DMS79 treated with DMSO at 0.1 percent for 48 hours (cell line): ENCODE results near the gene FRMD4A.

Experiments
- DNase-seq: peaks from one replicate; lab custom pipeline; 2025; lab: John Stamatoyannopoulos, UW

FRMD4A gene

GRCh38 chr10:13673156-13673555, 657.6 kb downstream of the FRMD4A start:
- peak; percentile 32 for DNase-seq

GRCh38 chr10:13672548-13672947, 658.2 kb downstream of the FRMD4A start:
- DNase-seq = peak; percentile 32

DNA sequence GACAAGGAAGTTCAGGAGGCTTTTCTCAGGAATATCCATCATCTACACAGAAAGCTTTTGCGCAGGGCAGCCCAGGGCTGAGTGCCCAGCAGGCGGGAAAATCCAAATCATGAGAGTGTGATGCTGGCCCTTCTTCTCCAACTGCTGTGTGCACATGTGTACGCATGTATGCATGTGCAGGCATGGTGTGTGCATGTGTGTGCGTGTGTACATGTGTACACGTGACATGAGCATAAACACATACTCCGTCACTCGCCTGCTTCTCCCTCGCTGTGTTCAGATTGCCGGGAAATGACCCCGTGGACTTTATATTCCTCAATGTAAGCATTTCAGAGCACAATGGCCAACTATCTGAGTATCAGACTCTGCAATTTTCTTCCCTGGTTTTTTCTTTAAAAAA, 658.8 kb downstream of the FRMD4A start:
- no peak for DNase-seq

DNA sequence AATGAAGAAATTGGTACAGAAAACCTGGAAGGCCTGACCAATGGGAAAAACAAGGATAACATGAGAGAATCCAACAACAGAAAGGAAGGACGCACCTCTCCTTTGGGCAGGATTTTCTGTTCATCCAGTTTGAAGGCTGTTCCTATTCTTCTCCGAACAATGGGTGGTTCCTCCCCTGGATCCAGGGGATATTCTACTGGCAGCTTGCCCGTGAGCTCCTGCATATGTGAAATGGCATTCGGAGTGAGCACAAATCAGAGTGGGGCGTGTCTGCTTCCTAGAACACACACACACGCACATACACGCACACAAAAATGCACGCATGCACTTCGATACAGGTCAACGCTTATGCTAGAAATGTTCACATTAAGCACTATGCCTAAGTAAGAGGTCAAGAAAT, 660.4 kb downstream of the FRMD4A start:
- no peak for DNase-seq

DNA sequence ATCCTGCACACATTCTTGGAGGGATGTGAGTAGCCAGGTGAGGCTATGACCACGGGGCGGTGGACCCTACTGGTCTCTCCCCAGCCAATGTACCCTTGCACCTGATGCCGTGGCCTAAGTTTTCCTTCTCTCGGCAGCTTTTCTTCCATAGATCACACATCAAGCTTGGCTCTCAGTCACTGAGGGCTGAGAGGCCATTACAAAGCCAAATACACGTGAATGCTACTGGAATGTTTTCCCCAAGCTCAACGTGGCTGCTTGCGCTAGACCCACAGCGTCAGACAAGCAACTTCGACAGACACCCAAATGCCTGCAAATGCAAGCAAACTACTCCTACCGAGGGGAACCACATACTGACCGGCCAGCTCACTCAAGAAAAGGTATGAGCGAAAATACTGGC, 660.8 kb downstream of the FRMD4A start:
- DNase-seq = no peak

- no peak for DNase-seq
Observed at GRCh38 chr10:13669182-13669855, 661.4 kb downstream of the FRMD4A start.

- DNase-seq = no peak
Observed at GRCh38 chr10:13668126-13668525, 662.6 kb downstream of the FRMD4A start.

DNA sequence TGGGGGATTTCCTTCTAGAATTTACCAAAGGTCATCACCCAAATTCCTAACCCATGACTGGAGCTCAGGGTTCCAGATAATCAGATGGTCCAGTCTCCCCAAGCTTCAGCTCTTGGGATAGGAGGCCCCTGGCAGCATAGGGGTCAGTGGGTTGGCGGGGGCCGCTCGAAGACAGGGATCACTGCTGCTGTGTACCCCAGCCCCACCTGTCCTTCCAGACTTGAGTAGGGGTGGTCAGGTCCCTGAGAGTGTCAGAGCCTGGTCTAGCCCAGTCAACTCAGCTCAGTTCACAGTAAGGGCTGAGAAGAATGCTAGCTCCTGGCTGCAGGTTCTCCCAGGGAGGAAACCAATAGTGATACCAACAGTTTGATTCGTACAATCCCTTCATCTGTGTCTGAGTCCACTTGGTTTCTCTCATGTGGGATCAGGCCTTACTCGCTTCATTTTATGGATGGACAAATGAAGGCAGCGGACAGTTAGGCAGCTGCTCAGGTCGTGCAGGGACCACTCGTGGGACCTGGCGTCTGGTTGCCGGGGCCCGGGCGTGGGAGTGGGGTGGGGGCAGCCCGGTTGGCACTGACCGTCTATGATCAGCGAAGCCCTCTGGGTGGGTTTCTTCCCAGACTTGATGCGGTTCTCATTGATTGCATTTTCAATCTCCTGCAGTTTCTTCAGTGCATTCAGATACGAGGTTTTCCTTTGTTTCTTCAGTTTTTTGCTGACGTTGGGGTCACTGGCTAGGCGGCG, 665.0 kb downstream of the FRMD4A start:
- no peak for DNase-seq

DNA sequence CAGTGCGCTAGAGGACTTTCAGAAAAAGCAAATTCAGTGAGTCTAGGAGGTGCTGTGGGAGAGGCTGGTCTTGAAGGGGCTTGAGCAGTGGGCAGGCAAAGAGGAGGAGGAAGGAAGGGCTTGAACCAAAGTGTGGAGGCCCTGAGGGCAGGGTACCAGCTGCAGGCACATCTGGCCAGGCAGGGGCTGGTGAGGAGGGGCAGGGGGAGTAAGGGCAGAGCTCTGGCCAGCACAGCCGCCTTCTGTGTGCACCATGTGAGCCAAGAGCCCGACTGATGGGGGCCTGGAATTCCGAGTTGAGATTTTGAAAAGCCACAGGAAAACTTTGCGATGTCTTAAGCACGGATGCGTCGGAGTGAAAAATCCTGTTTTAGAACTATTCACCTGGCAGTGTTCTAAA, 669.5 kb downstream of the FRMD4A start:
- no peak for DNase-seq

DNA sequence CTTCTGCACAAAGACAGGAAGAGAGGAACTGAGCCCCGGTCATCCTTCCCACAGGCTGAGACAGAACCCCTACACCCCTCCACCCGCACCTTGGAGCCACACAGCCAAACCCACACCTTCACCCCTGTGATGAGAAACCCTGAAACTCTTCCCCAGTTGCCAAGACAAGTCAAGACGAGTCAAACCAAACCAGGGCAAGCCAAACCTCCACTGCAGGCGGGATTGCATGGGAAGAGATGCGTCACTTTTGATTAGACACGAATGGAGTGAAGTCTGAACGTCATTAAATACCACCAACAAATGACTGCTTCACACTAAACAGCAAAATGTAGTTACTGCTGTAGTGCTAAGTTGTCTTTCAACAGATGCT, 670.2 kb downstream of the FRMD4A start:
- no peak for DNase-seq

- no peak for DNase-seq
Observed at GRCh38 chr10:13659887-13660550, 670.7 kb downstream of the FRMD4A start.

DNA sequence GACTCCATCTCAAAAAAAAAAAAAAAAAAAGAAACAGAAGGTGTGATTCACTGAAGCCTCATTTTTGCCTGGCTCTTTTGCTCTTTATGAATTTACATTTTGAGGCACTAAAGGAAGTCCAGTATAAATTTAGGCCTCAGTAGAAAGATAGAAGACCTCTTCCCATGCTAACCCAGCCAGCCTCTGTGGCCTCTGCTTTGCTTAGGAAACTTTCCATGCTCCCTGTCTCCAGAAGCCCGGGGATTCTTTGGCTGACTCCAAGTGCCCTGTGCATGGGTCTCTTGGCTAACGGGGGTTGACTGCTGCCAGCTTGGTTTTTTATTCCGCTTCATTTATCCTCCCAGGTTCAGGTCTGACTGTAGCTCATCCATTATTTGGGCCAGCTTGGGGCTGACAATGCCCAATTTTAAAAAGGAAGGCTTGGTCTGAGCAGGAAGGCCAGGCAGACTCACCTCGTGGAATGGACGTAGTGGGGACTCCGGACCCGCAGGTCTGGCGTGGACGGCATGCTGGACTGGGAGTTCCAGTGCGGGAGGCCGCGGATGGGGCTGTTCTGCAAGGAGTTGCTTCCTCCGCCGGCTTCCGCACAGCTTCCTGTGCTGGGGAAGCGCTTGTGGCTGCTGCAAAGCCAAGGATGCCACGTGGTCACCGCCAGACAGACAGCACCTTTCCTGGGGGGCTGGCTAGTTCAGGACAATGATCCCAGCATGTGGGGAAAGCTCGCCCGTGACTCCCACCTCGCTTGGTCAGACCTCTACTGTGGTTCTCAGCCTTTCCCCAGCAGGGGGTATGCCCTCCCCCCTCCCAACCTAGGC, 671.6 kb downstream of the FRMD4A start:
- DNase-seq = no peak

GRCh38 chr10:13658264-13658663, 672.5 kb downstream of the FRMD4A start:
- no peak for DNase-seq

- DNase-seq = no peak
Observed at GRCh38 chr10:13657101-13657680, 673.5 kb downstream of the FRMD4A start.

DNA sequence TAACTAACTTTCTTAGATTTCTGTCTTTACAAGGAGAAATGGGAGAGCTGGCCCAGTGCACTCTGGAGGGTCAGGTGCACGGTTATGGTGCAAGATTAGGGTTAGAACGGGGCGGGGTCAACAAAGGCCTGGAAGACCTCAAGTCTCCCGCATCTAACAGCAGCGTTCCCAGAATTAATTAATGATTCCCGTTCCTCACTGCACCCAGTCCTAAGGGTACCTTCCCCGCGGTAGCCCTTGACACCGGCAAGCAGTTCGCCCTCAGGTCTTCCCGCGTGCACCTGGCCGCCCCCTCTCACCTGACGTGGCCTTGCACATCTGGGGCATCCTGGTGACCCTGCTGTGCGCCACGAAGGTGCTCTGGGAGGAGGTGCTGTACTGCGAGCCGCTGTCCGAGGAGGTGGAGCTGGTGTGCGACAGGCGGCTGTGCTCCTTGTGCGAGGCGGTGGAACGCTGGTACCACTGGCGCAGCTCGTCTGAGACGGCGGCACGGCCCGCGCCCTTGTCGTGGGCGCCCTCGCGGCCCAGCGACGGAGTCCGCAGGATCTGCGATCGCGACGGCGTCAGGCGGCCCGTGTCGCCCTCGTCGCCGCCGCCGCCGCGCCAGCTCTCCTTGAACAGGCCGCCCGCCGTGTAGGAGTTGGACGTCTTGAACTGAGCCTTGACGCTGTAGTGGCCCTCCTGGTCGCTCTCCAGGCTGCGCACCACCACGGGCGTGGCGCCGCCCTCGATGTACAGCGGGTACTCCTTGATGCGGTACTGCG, 674.2 kb downstream of the FRMD4A start:
- DNase-seq = no peak

DNA sequence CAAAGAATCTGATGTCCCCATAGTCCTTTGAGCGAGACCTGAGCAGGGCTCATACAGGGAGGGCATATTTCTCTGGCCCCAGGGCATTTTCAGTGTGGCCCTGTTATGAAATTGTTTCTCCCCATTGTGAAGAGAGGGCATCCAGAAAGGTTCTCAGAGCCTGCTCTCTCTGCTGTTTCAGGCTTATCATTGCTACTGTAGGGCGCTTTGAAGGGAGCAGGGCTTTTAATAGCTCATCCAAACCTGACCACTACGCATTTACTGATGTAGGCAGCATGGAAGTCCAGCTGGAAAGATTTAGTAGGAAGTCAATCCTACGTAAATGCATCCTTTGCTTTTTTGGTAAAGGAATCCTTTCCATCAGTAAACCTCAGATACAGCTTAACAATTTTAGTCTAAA, 675.9 kb downstream of the FRMD4A start:
- no peak for DNase-seq

GRCh38 chr10:13654118-13654830, 676.5 kb downstream of the FRMD4A start:
- no peak for DNase-seq

- no peak for DNase-seq
Observed at GRCh38 chr10:13652860-13653259, 677.9 kb downstream of the FRMD4A start.

DNA sequence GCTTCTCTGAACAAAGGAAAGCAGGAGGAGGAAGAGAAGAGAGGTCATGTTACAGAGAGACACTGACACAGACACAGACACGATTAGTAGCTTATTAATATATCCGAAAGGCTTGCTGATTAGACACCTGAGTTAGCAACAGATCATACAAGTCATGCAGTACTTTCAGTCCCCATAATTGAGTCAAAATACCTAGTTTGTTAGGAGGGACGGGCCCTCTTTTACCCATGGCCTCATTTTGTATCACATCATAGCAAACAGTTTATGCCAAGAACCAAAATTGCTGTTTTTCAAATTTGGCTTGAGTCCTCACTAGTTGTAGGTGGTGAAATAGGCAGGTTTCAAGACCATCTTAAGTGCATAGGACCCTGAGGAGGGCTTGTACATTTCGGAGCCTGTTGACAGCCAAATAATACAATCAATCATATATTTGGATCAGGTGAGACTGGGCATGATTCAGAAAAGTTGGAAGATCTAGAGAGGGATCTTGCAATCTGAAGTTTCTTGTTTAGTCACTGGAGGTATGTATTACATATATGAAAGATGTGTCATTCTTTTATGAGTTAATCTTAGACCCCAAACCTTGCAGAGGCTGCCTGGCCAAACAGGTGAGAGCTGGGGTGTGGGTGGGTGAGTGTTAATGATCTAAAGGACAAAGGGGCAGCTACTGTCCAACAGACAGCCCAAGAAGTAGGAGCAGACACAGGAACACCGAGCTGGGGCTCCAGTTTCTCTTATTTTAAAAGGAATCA, 678.6 kb downstream of the FRMD4A start:
- DNase-seq = no peak

DNA sequence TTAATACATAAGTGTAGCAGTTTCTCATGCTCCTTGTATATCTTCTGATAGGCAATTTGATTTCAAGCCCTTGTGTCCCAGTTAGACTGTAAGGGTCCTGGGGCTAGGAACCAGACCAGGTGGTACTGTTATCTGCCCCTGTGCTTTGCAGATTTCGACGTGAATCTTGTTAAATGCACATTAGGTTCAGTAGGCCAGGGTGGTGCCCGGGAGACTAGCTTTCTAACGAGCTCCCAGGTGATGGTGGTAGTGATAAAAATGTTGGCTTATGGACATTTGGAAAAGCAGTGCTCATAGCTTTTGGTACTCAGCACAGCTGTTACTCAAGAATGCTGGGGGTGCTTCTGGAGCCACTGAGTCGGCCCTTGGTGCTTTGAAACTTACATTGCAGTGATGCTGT, 679.8 kb downstream of the FRMD4A start:
- DNase-seq = no peak
